ENCODE results near the gene SIK2.

GRCh38 chr11:111577821-111578220 is 24.4 kb upstream of the SIK2 start:
- TF ChIP-seq CTCF (IDR thresholded peaks at IDR 0.05), result no peak
- TF ChIP-seq POLR2A (IDR thresholded peaks at IDR 0.05), result no peak

Measured in esophagus squamous epithelium (tissue), 4 donors.